ENCODE results near the gene PSMG3.

The PSMG3 gene

DNA sequence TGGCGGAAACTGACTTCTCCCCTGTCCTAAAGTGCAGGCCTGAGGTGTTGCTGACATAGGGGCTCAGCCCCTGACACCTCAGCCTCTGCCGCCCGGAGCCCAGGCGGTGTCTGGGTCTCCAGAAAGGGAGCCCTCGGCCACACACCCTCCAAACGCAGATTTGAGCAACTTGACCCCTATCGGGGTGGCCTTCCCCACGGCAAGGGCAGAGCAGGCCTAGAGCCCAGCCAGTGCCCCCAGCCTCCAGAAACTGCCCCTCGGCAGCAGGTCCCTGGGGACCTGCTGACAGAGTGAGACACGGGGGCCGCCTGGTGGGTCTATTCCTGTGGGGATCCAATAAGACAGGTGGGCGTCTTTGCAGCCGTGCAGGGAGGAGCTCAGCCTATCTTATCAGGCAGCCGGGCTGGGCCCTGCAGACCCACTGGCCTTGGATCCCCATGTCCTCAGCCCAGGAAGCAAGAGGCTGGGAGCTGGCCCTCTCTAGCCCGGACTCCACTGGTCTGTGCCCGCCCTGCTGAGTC, 24.9 kb downstream of the PSMG3 start:
- DNase-seq (ENCODE audit: low read depth in 2 of 2) = no peak

- no peak for DNase-seq (ENCODE audit: low read depth in 2 of 2)
These were observed 25.5 kb downstream of the PSMG3 start for GRCh38 chr7:1544178-1544895.

GRCh38 chr7:1543826-1544177, 26.0 kb downstream of the PSMG3 start:
- no peak for DNase-seq (ENCODE audit: low read depth in 2 of 2)

GRCh38 chr7:1542841-1543747, 26.7 kb downstream of the PSMG3 start:
- DNase-seq (ENCODE audit: low read depth in 2 of 2) = no peak

DNA sequence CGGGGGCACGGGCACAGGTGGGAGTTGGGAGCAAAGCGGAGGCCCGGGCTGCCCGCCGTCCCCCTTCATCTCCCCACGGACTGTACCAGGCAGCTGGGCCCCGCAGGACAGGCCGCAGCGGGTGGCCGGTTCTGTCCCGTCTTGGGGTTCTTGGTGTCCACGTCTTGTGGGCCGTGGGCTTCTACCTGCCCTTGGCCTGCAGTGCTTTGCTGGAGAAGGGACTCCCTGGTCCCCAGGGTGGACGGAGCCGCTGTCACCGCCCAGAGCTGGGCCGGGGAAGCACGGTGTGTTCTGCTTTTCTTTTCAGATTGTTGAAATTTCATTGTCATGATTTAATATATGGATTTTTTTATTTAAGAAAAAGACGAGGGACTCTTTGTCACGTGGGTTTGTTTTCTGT, 27.5 kb downstream of the PSMG3 start:
- no peak for DNase-seq (ENCODE audit: low read depth in 2 of 2)

DNA sequence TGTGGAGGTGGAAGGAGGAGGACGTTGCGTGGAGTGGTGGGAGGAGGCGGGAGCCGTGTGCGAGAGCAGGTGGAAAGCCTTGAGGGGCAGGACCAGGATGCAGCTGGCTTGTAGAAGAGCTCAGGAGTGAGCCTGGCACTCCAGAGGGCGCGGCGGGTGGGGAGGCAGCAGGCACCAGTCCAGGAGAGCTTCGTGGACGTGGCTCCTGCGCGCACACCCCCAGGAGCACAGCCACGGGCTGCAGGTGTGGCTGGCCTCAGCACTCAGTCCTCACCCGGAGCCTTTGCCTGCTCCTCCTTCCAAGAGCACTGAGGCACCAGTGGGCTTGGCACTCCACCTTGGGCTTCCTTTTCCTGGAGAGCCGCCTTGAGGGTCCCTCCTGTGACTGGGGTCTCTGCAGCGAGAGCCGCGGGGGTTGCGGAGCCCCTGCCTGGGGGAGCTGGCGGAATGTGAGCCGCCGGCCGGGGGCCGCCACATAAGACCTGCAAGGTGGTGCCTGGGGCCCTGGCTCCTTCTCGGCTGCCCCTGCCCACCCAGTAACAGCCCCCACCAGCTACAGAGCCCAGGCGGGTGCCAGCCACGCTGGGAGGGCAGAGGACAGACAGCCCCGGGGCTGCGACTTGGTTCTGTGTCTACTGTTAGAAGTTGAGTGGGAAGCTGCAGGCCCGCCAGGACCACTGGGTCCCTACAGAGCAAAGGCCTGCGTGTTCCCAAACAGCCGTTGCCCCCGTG, 28.2 kb downstream of the PSMG3 start:
- no peak for DNase-seq (ENCODE audit: low read depth in 2 of 2)

GRCh38 chr7:1540776-1541271, 29.0 kb downstream of the PSMG3 start:
- no peak for DNase-seq (ENCODE audit: low read depth in 2 of 2)

- no peak for DNase-seq (ENCODE audit: low read depth in 2 of 2)
These were observed 29.7 kb downstream of the PSMG3 start for GRCh38 chr7:1539882-1540775.

- DNase-seq (ENCODE audit: low read depth in 2 of 2) = no peak
These were observed 30.5 kb downstream of the PSMG3 start for GRCh38 chr7:1539181-1539881.

GRCh38 chr7:1538544-1539180, 31.2 kb downstream of the PSMG3 start:
- DNase-seq (ENCODE audit: low read depth in 2 of 2) = no peak

GRCh38 chr7:1537535-1538412, 32.1 kb downstream of the PSMG3 start:
- DNase-seq (ENCODE audit: low read depth in 2 of 2) = no peak

DNA sequence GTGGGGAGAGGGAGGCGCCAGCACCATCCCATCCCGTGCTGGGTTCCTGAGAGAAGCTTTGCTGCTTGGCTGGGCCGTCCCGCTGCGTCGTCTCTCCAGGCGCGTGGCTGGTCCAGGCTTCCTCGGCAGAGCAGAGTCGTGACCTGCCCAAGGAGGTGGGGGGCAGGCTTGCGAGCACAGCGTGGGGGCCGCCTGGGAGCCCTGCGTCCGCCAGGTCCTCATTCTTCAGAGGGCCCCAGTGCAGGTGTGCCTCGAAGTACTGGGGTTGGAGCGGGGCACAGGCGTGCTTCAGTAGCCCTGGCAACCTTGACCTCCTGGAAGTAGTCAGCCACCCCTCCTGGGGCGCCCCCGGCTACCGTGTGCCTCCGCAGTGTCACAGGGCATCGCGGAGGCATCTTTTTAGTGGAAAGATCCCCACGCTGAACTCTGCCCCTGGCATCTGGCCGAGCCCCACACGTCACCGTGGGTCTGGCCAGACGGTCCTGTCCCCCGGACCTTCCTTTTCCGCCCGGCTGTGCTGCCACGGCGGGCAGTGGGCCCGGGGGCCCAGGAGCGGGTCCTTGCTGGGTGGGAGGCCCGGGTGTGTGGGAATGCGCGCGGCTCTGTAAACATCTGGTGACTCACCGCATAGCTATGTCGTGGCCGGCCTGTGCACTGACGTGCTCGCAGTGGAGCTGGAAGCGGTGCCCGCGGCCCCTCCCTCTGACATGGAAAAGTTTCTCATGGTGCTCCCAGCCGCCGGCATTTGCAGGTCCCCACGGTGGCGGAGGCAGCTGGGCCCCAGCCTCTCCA, 32.9 kb downstream of the PSMG3 start:
- no peak for DNase-seq (ENCODE audit: low read depth in 2 of 2)

DNA sequence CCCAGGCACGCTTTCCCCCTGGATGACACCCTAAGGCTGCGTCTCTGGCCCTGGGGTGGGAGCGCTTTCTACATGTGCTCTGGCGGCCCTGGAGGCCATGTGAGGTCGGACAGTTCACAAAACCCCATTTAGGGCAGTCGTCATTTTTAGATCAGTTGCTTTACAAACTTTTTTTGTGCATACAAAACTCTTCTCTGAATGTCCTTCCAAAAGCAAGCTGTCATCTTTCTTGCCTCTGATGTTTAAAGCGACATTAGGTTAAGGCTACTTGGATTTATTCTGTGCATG, 33.4 kb downstream of the PSMG3 start:
- no peak for DNase-seq (ENCODE audit: low read depth in 2 of 2)

GRCh38 chr7:1535701-1536454, 34.0 kb downstream of the PSMG3 start:
- DNase-seq (ENCODE audit: low read depth in 2 of 2) = no peak

GRCh38 chr7:1535100-1535458, 34.8 kb downstream of the PSMG3 start:
- no peak for DNase-seq (ENCODE audit: low read depth in 2 of 2)

- no peak for DNase-seq (ENCODE audit: low read depth in 2 of 2)
These were observed 35.3 kb downstream of the PSMG3 start for GRCh38 chr7:1534330-1535099.
